SK-N-SH (cell line): ENCODE results near the gene TECPR1. TPM values are rescaled to one million over a fixed set of nuclear protein-coding genes. Genes with fewer than 3 reads are reported as not detected.

ENCODE experiments used
- CTCF ChIA-PET: fragments of 300-600, 350-600 bp; formaldehyde crosslinking; extraction: SDS; loops from one replicate; lab custom pipeline; 2021; lab: Yijun Ruan, JAX
- POLR2A ChIA-PET: fragments of 350-600 bp; sonication (Branson Sonifier 250); formaldehyde crosslinking; extraction: SDS; loops from one replicate; lab custom pipeline; 2020; ENCODE audit warnings: antibody characterized with exemption, inconsistent platforms; lab: Yijun Ruan, JAX
- DNase-seq: peaks from one replicate; pipeline ENCODE4 v3.0.0; 2012
- H2AFZ ChIP-seq: fragments of 200-600 bp; sonication (generic); 2 replicates; pipeline ENCODE4 v1.8.1; 2016; ENCODE audit warnings: antibody characterized with exemption, mild to moderate bottlenecking, low read depth
- H3F3A ChIP-seq: fragments of 200-600 bp; sonication (generic); replicated peaks from 2 replicates; pipeline ENCODE3; 2016; ENCODE audit warnings: antibody characterized with exemption, mild to moderate bottlenecking; ENCODE audit not compliant: insufficient read depth
- H3K27ac ChIP-seq, 2 experiments: fragments of 200-500 bp in 1 of 2; fragments of 200-600 bp in 1 of 2; sonication (Bioruptor generic) in 1 of 2; sonication (generic), shearing (Covaris generic) in 1 of 2; 2 replicates each; pipeline versions ENCODE4 v1.5.1 to v1.6.1; 2014 to 2016; ENCODE audit warnings: low read depth in 2 of 2, inconsistent platforms in 1 of 2, low read length in 1 of 2, mild to moderate bottlenecking in 1 of 2, mixed read lengths in 1 of 2
- H3K27me3 ChIP-seq: fragments of 200-600 bp; sonication (generic), shearing (Covaris generic); 2 replicates; pipeline ENCODE4 v1.6.1; 2016; ENCODE audit warnings: mixed run types; ENCODE audit not compliant: insufficient read depth
- H3K36me3 ChIP-seq, 2 experiments: fragments of 200-500 bp in 1 of 2; fragments of 200-600 bp in 1 of 2; sonication (Bioruptor generic) in 1 of 2; sonication (generic) in 1 of 2; replicated peaks in 1 of 2; 2 replicates each; pipeline versions ENCODE3 to v1.5.1; 2014 to 2016; ENCODE audit warnings: low read length in 1 of 2, mild to moderate bottlenecking in 1 of 2; ENCODE audit not compliant: insufficient read depth in 2 of 2, control insufficient read depth in 1 of 2
- H3K4me1 ChIP-seq, 2 experiments: fragments of 200-500 bp in 1 of 2; fragments of 200-600 bp in 1 of 2; sonication (Bioruptor generic) in 1 of 2; sonication (generic), shearing (Covaris generic) in 1 of 2; 2 replicates each; pipeline versions ENCODE4 v1.5.1 to v1.6.1; 2014 to 2016; ENCODE audit warnings: low read depth in 1 of 2, low read length in 1 of 2, mixed run types in 1 of 2; ENCODE audit not compliant: insufficient read depth in 2 of 2, control insufficient read depth in 1 of 2
- H3K4me2 ChIP-seq: fragments of 200-600 bp; sonication (generic), shearing (Covaris generic); 2 replicates; pipeline ENCODE4 v1.6.1; 2017; ENCODE audit warnings: mixed run types
- H3K4me3 ChIP-seq, 2 experiments: fragments of 200-500 bp in 1 of 2; fragments of 200-600 bp in 1 of 2; sonication (Bioruptor generic) in 1 of 2; sonication (generic), shearing (Covaris generic) in 1 of 2; 2 replicates each; pipeline versions ENCODE4 v1.5.1 to v1.8.1; 2014 to 2016; ENCODE audit warnings: low read depth in 2 of 2, inconsistent platforms in 1 of 2, low read length in 1 of 2, mild to moderate bottlenecking in 1 of 2, mixed read lengths in 1 of 2, moderate library complexity in 1 of 2
- H3K79me2 ChIP-seq: fragments of 200-600 bp; sonication (generic); 2 replicates; pipeline ENCODE4 v1.8.1; 2017; ENCODE audit warnings: mild to moderate bottlenecking; ENCODE audit not compliant: insufficient read depth
- H3K9ac ChIP-seq: fragments of 200-600 bp; sonication (generic); 2 replicates; pipeline ENCODE4 v1.6.1; 2017; ENCODE audit warnings: mixed run types
- H3K9me2 ChIP-seq: fragments of 200-600 bp; sonication (generic); 2 replicates; pipeline ENCODE4 v1.6.1; 2017; ENCODE audit warnings: mixed run types
- H3K9me3 ChIP-seq: fragments of 200-600 bp; sonication (generic); 2 replicates; pipeline ENCODE4 v1.6.1; 2017; ENCODE audit warnings: mixed run types, mild to moderate bottlenecking, moderate library complexity
- H4K20me1 ChIP-seq: fragments of 200-600 bp; sonication (generic); 2 replicates; pipeline ENCODE4 v1.6.1; 2017; ENCODE audit warnings: mild to moderate bottlenecking, mixed run types; ENCODE audit not compliant: insufficient read depth
- CHD2 ChIP-seq: fragments of 150-350 bp; IDR thresholded peaks from 2 replicates; pipeline ENCODE4 v1.6.1; 2018; ENCODE audit warnings: low read length; ENCODE audit not compliant: partially characterized antibody
- ELF1 ChIP-seq: IDR thresholded peaks from 2 replicates; pipeline ENCODE4 v1.4.0; 2012
- EZH2phosphoT487 ChIP-seq: fragments of 200-600 bp; sonication (generic); IDR thresholded peaks from 2 replicates; pipeline ENCODE4 v1.6.1; 2017; ENCODE audit warnings: low read depth, mixed run types, mild to moderate bottlenecking, antibody characterized with exemption, moderate library complexity, borderline replicate concordance
- FOSL2 ChIP-seq: IDR thresholded peaks from 2 replicates; pipeline ENCODE4 v1.4.0; 2012; ENCODE audit warnings: low read depth, mild to moderate bottlenecking, moderate library complexity, borderline replicate concordance
- FOXM1 ChIP-seq: IDR thresholded peaks from 2 replicates; pipeline ENCODE4 v1.4.0; 2012; ENCODE audit warnings: low read depth, mild to moderate bottlenecking
- IRF3 ChIP-seq: fragments of 150-350 bp; IDR thresholded peaks from 2 replicates; pipeline ENCODE4 v1.6.1; 2016; ENCODE audit warnings: mild to moderate bottlenecking, low read depth, low read length
- MAX ChIP-seq: IDR thresholded peaks from 2 replicates; pipeline ENCODE4 v1.4.0; 2012; ENCODE audit warnings: low read depth
- POLR2AphosphoS5 ChIP-seq: IDR thresholded peaks from 2 replicates; pipeline ENCODE4 v1.6.1; 2012; ENCODE audit warnings: low read depth, low read length
- REST ChIP-seq: IDR thresholded peaks from 2 replicates; pipeline ENCODE4 v1.6.1; 2012; ENCODE audit warnings: mild to moderate bottlenecking, low read depth, low read length, moderate library complexity
- RXRA ChIP-seq: IDR thresholded peaks from 2 replicates; pipeline ENCODE4 v1.4.0; 2012; ENCODE audit warnings: low read depth, mild to moderate bottlenecking, borderline replicate concordance
- TEAD4 ChIP-seq: IDR thresholded peaks from 2 replicates; pipeline ENCODE4 v1.4.0; 2012; ENCODE audit warnings: mild to moderate bottlenecking, borderline replicate concordance; ENCODE audit not compliant: insufficient read depth
- YY1 ChIP-seq: IDR thresholded peaks from 2 replicates; pipeline ENCODE4 v1.4.0; 2012; ENCODE audit warnings: low read depth, mild to moderate bottlenecking
- WGBS: methylation state at CpG from one replicate; pipeline ENCODE4 v1.1.6; 2017; ENCODE audit warnings: low lambda C conversion rate; 5-methylcytosine and 5-hydroxymethylcytosine counted together
- polyA plus RNA-seq, 3 experiments: library from polyadenylated mRNA; depleted of rRNA; stranded (reverse); fragments of >200 nt; gene quantifications; 2 replicates each; pipeline ENCODE4 v1.2.3, GENCODE V29; 2012

TECPR1 gene
- polyA plus RNA-seq, 1 of the 3 experiments (the other 2 are of a cell fraction) = 6.8 TPM

- no peak for TF ChIP-seq REST
- TF ChIP-seq FOSL2 = no peak
- TF ChIP-seq POLR2AphosphoS5 = no peak
- no peak for TF ChIP-seq MAX
Measured at GRCh38 chr7:98215561-98216495, 36.2 kb downstream of the TECPR1 start (continued).

- Histone ChIP-seq H3K9me2 (no peaks in the 10 kb centered on the region), H3K79me2 (no peaks in the 10 kb centered on the region), H3K36me3 (peaks cover 0 to 5% of the 10 kb centered on the region in 2 experiments), H3K9me3 (no peaks in the 10 kb centered on the region), H2AFZ (no peak overlapping the region), H3K4me2 (no peak overlapping the region), H3K9ac (no peak overlapping the region), H3K27ac (no peak overlapping the region), H3F3A (no peaks in the 10 kb centered on the region), H3K27me3 (no peaks in the 10 kb centered on the region), H3K4me3 (no peak overlapping the region), H3K4me1 (peaks cover 0 to 3% of the 10 kb centered on the region in 2 experiments; a peak in 1 of 4 replicates), H4K20me1 (no peaks in the 10 kb centered on the region)
- peak; percentile 61 for DNase-seq
- WGBS = 92% methylated on average over 20 of the region's 27 CpGs
- TF ChIP-seq CHD2 (no peak), REST (no peak), TEAD4 (no peak), RXRA (no peak), YY1 (no peak), FOXM1 (no peak), IRF3 (no peak), ELF1 (no peak), EZH2phosphoT487 (no peak)
- CTCF ChIA-PET = interaction anchor here (1.5 to 3.4 kb wide), 2 partner anchors 46 to 194 kb away, joined by 7 to 20 read pairs; no protein-coding TSS in a partner anchor
- POLR2A ChIA-PET = no interaction called here
Measured at GRCh38 chr7:98214811-98215321, 37.2 kb downstream of the TECPR1 start.
